Measurements from ENCODE around the gene KATNAL2.

- TF ChIP-seq, protein P1, sequence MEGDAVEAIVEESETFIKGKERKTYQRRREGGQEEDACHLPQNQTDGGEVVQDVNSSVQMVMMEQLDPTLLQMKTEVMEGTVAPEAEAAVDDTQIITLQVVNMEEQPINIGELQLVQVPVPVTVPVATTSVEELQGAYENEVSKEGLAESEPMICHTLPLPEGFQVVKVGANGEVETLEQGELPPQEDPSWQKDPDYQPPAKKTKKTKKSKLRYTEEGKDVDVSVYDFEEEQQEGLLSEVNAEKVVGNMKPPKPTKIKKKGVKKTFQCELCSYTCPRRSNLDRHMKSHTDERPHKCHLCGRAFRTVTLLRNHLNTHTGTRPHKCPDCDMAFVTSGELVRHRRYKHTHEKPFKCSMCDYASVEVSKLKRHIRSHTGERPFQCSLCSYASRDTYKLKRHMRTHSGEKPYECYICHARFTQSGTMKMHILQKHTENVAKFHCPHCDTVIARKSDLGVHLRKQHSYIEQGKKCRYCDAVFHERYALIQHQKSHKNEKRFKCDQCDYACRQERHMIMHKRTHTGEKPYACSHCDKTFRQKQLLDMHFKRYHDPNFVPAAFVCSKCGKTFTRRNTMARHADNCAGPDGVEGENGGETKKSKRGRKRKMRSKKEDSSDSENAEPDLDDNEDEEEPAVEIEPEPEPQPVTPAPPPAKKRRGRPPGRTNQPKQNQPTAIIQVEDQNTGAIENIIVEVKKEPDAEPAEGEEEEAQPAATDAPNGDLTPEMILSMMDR (IDR thresholded peaks at IDR 0.05; ENCODE audit: insufficient read depth, low read depth, low read length), result no peak
- TF ChIP-seq EZH2 (IDR thresholded peaks at IDR 0.05; ENCODE audit: insufficient read depth, low read length), result no peak
Measured at GRCh38 chr18:47118981-47119380, 201.6 kb downstream of the KATNAL2 start.
